ENCODE measurements around the gene TRAPPC11.

DNA sequence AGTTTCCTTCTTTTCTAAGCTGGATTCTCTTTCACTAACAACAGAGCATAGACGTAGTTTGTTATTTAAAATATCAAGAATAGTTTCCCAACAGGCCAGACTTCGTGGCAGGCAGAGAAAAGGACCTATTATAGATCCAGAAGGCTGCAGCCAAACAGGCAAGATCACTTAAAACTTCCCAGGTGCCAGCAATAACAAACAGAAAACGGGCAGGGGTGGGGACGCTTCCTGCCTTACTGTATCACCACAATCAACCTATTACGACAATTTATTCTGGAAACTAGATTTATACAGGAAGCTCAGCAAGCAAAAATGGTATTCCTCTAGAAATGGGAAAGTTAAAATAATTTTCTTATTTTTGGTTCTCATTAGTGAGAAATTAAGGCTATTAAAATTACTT, 22.2 kb upstream of the TRAPPC11 start:
- no peak for TF ChIP-seq POLR2A (IDR thresholded peaks at IDR 0.05)
- TF ChIP-seq, protein P1, sequence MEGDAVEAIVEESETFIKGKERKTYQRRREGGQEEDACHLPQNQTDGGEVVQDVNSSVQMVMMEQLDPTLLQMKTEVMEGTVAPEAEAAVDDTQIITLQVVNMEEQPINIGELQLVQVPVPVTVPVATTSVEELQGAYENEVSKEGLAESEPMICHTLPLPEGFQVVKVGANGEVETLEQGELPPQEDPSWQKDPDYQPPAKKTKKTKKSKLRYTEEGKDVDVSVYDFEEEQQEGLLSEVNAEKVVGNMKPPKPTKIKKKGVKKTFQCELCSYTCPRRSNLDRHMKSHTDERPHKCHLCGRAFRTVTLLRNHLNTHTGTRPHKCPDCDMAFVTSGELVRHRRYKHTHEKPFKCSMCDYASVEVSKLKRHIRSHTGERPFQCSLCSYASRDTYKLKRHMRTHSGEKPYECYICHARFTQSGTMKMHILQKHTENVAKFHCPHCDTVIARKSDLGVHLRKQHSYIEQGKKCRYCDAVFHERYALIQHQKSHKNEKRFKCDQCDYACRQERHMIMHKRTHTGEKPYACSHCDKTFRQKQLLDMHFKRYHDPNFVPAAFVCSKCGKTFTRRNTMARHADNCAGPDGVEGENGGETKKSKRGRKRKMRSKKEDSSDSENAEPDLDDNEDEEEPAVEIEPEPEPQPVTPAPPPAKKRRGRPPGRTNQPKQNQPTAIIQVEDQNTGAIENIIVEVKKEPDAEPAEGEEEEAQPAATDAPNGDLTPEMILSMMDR (IDR thresholded peaks at IDR 0.05) = no peak

All from thyroid gland (tissue), 4 donors.